Fibroblast of villous mesenchyme (primary cell): ENCODE measurements around the gene PIP5KL1. TPM values are rescaled to one million over a fixed set of nuclear protein-coding genes. Genes with fewer than 3 reads are reported as not detected.
A peak's percentile ranks its signal among the peaks of the same experiment; 100 is the strongest.

Experiments used
- DNase-seq: peaks from one replicate; pipeline ENCODE4 v3.0.0-alpha.2; 2010; ENCODE audit warnings: low read depth
- H3K4me3 ChIP-seq: 2 replicates; pipeline ENCODE4 v1.5.1; 2011; ENCODE audit warnings: low read depth, mild to moderate bottlenecking, low read length
- CTCF ChIP-seq: IDR thresholded peaks from 2 replicates; pipeline ENCODE4 v1.5.1; 2012; ENCODE audit warnings: low read depth, mild to moderate bottlenecking, low read length; ENCODE audit not compliant: insufficient read depth
- total RNA-seq: library from RNA; depleted of rRNA; stranded (reverse); fragments of >200 nt; gene quantifications from 2 replicates; pipeline ENCODE4 v1.2.3, GENCODE V29; 2012

PIP5KL1 gene
- total RNA-seq, 1 donor = 2.6 TPM

- DNase-seq = peak; percentile 64
These were observed 11.8 kb upstream of the PIP5KL1 start for GRCh38 chr9:127942216-127943010.

GRCh38 chr9:127941961-127942215 lies 11.3 kb upstream of the PIP5KL1 start:
- no peak for TF ChIP-seq CTCF
- DNase-seq = no peak
- H3K4me3 ChIP-seq = no peak overlapping the region

More at GRCh38 chr9:127942216-127943010, 11.8 kb upstream of the PIP5KL1 start:
- H3K4me3 ChIP-seq = no peak overlapping the region
- peak; percentile 86 for TF ChIP-seq CTCF

GRCh38 chr9:127941062-127941960 lies 10.7 kb upstream of the PIP5KL1 start:
- no peak for DNase-seq

GRCh38 chr9:127940593-127940992 lies 10.0 kb upstream of the PIP5KL1 start:
- no peak for TF ChIP-seq CTCF
- no peak for DNase-seq
- H3K4me3 ChIP-seq = no peak overlapping the region

More at GRCh38 chr9:127941062-127941960, 10.7 kb upstream of the PIP5KL1 start:
- no peak overlapping the region for H3K4me3 ChIP-seq
- no peak for TF ChIP-seq CTCF

DNA sequence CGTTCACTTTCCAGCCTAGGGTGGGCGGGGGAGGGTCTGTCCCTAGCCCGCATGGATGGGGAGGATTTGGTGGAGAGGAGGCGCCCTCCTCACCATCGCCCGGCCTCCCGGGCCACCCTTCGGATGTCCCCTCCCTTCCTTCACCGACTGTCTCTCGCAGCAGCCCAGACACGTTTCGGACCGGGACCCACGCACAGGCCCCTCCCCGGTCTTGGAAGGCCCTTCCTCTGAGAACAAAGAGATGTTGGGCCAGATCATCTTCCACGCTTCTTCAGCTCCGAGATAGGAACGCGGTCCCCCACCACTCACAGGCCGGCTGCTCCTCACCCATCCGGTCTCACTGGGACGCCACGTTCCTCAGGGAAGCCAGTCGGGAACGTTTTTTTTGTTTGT lies 7.7 kb upstream of the PIP5KL1 start:
- DNase-seq = no peak
- peak overlapping the region; percentile 82 for H3K4me3 ChIP-seq

More for the DNA sequence above, 7.7 kb upstream of the PIP5KL1 start:
- no peak for TF ChIP-seq CTCF
